ENCODE results near the gene TUBA4B.
"Not testable (repeated sequence)": the region's sequence is repeated elsewhere in the genome, so short reads cannot be mapped to it uniquely, and the experiment has no call there.

Gene TUBA4B

GRCh38 chr2:219277703-219278654, 24.9 kb downstream of the TUBA4B start:
- peak; percentile 79 for DNase-seq (ENCODE audit: low spot score)

- DNase-seq (ENCODE audit: low spot score) = peak; percentile 65
Observed at GRCh38 chr2:219278655-219279150, 25.7 kb downstream of the TUBA4B start.

DNA sequence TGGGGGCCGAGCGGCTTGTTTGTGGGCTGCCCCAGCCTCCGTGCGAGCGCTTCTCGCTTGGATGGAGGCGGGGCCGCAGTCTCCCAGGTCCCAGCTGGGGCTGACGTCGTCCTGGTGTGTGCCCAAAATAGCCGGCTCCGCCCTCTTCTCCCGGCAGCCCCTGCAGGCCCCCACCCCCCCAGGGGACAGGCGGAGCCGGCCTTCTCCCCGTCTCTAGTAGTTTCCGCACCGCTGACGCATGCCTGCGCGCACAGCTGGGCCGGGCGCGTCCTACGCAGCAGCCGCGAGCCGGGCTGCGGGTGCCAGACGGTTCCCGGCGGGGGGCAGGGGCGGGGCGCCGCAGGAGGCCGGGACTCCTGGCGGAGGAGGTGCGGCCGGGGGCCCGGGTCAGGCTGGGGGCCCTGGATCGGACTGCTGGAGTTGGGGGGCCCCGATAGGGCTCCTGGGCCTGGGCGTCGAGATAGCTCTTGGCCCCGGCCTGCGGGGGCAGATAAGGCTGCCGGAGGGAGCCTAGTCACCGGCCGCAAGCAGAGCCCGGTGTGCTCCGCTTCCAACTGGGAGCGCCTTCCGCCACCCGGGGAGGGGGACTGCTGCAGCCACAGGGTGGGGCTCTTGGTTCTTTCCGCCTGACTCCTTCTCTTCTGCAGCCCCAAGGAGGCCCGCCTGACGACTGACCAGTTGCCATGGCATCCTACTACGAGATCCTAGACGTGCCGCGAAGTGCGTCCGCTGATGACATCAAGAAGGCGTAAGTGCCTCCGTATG, 26.3 kb downstream of the TUBA4B start, which contains the start of gene DNAJB2:
Gene DNAJB2, plus strand, starts transcription at position 216 of the 765 bp plus-strand sequence. Its CDS starts 468 bp downstream, at position 684.
- peak; percentile 99 for DNase-seq (ENCODE audit: low spot score)

- peak; percentile 84 for DNase-seq (ENCODE audit: low spot score)
Observed at GRCh38 chr2:219279916-219280516, 27.0 kb downstream of the TUBA4B start.

DNA sequence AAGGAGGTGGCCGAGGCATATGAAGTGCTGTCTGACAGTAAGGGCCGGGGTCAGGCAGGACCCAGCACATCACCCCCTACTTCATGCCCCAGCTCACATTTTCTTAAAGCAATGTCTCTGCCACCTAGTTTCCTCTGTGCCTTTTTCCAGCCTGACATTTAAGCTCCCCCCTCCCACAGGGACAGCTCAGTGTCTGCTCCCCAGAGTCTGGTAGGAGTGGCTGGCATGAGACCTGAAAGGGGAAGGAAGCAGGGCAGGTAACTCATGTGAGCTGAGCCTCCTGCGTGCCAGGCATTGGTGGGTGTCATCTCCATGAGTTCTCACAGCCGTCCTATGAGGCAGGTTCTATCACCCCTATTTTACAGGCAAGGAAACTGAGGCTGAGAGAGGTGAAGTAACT, 27.6 kb downstream of the TUBA4B start:
- no peak for DNase-seq (ENCODE audit: low spot score)

DNA sequence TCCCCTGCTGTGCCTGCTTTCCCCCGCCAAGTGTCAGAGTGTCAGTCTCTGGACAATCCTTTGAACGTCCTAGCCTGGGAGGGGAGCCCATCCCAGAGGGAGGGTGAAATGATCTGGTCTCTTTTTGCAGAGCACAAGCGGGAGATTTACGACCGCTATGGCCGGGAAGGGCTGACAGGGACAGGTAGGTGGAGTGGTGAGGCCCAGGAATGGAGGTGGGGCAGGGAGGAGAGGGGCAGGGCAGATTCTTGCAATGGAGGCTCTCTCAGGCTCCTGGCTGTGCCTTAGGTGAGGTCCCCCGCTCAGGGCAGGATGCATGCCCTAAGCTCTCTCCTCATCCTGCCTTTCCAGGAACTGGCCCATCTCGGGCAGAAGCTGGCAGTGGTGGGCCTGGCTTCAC, 28.5 kb downstream of the TUBA4B start:
- DNase-seq (ENCODE audit: low spot score) = no peak

- DNase-seq (ENCODE audit: low spot score) = no peak
Observed at GRCh38 chr2:219282375-219282774, 29.3 kb downstream of the TUBA4B start.

DNA sequence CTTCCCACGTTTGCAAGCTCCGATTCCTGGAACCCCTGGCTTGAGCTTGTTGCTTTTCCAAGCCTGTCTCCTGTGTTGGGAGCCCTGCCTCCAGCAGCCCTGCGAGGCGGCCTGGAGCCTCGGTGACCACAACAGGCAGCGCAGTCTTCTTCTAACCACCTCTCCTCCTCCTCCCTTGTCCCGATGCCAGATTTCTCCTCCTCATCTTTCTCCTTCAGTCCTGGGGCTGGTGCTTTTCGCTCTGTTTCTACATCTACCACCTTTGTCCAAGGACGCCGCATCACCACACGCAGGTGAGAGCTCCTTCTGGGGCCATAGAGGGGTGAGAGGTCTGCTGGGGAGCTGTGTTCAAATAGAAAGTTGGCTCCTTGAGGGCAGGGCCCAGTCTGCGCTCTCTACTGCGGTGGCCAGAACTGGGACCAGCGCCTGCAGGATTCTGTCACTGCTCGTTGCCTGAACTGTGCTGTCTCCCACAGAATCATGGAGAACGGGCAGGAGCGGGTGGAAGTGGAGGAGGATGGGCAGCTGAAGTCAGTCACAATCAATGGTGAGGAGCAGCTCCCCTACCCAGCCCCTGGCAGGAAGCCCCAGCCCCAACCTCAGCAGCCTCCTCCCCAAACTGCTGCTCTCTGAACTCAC, 30.0 kb downstream of the TUBA4B start:
- no peak for DNase-seq (ENCODE audit: low spot score)

- DNase-seq (ENCODE audit: low spot score) = no peak
Observed at GRCh38 chr2:219284501-219285372, 31.7 kb downstream of the TUBA4B start.

GRCh38 chr2:219285373-219285735, 32.3 kb downstream of the TUBA4B start:
- no peak for DNase-seq (ENCODE audit: low spot score)

GRCh38 chr2:219285894-219286425, 32.9 kb downstream of the TUBA4B start:
- DNase-seq (ENCODE audit: low spot score) = no peak

DNA sequence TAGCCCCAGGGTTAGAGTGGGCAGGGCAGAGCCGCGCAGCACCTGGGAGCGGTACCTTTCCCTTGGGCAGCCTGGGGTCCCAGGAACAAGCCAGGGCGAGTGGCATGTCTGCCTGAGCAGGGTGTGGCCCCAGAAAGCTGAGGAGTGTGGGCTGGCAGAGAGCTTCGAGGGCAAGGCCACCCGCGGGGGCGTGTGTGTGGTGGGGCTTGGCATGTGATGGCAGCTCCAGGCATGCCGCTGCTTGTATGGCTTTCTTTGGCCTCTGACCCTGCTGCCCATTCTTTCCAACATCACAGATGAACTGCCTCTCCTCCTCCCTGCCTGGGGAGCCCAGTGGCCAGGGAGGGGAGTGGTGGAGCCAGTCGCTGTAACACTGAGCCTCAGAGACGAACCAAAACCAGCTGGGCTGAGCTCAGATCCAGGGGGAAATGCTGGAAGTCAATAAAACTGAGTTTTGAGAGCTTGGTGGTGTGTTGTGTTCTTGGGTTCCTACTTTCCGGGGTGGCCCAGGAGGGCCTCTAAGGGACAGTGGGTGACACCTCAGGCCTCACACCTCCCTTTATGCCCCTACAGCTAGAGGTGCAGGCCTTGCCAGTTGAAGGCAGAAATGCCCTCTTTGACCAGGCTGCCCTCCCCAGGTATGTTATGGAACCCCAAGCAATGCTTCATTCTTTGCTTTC, 33.5 kb downstream of the TUBA4B start:
- no peak for DNase-seq (ENCODE audit: low spot score)

DNA sequence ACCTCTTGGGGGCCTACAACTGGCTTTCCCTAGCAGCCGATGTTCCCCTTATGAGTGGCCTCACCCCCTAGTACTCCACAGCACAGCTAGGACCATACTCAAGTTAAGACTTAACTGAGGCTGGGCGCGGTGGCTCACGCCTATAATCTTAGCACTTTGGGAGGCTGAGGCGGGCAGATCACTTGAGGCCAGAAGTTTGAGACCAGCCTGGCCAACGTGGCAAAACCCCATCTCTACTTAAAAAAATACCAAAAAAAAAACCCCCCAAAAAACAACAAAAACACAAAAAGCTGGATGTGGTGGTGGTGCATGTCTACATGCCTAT, 34.0 kb downstream of the TUBA4B start:
- not testable (repeated sequence) for DNase-seq (ENCODE audit: low spot score)

DNA sequence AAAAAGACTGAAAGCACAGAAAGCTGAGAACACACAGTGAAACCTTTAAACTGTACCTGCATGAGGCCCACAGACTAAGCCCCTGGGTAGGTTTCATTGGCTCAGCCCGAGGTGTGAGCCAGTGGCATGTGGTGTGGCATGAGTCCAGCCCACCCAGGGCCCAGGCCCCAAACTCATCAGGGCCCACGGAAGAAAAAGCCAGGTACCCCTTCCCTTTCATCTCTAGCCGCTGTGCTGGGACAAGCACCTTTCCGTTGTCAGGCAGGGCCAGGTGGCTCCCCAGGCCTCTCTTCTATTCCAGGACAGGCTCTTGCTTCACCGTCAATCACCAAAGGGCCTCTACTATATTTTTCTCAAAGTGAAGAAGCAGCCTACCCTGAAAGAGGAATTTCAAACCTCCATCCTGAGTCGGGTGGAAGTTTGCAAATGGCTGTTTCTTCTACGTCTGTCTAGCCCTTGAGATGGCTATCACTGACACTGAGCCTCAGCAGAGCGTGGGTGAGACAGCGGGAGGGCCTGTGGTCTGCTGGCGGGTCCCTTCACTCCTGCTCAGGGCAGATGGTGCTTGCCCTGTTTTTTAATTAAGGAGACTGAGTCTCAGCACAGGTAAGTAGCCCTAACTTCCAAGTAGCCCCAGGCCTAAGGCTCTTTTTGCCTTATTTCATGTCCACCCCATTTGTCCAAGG, 34.7 kb downstream of the TUBA4B start:
- no peak for DNase-seq (ENCODE audit: low spot score)

DNA sequence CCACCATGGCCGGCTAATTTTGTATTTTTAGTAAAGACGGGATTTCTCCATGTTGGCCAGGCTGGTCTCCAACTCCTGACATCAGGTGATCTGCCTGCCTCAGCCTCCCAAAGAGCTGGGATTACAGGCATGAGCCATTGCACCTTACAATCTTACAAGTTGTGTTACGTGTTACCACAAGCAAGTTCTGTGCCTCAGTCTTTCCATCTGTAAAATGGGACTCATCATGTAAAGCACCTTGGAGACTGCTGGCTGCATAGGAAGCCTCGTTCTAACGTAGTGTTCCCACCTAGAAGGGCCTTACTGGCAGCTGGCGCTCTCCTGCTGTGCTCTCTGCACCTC, 36.1 kb downstream of the TUBA4B start:
- DNase-seq (ENCODE audit: low spot score) = no peak

- DNase-seq (ENCODE audit: low spot score) = no peak
Observed at GRCh38 chr2:219289537-219290361, 36.7 kb downstream of the TUBA4B start.

- DNase-seq (ENCODE audit: low spot score) = no peak
Observed at GRCh38 chr2:219290381-219291171, 37.5 kb downstream of the TUBA4B start.

GRCh38 chr2:219291394-219291793, 38.4 kb downstream of the TUBA4B start:
- no peak for DNase-seq (ENCODE audit: low spot score)

Measured in germinal center (tissue), 1 donor.